ENCODE measurements around the gene PPP1R12C. TPM values are rescaled to one million over a fixed set of nuclear protein-coding genes. Genes with fewer than 3 reads are reported as not detected.

The PPP1R12C gene
- total RNA-seq, 1 experiment from 2014 or later, result 158 TPM

DNA sequence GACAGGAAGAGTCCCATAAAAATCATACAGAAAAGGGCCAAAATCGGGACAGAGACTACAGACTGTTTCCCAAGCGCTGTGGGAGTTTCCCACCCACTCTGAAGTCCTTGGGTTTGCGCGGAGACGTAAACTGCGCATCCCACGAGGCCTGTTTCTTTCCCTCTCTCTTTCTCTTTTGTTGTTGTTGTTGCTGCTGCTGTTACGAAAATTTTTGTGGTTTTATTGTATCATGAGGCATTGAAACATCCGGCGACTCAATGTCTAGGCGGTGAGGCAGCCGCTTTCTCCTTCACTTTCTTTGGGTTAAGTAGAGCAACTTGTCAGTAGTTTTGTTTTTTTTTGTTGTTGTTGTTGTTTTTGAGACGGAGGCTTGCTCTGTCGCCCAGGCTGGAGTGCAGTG is 1.6 kb upstream of the PPP1R12C start:
- no peaks in the 10 kb centered on the region; the same call in 1 of the 2 replicates for H3K36me3 ChIP-seq (ENCODE audit: control insufficient read depth, insufficient read depth, low read length)
- ATAC-seq (no peak), DNase-seq (ENCODE audit: low read depth, low spot score) (no peak)
- intact Hi-C loops (cut with micrococcal nuclease; ENCODE audit: unreplicated experiment), result no loop called here
- in situ Hi-C loops (cut with HindIII; ENCODE audit: low pct_unique_long_range_greater_than_20kb, low sequenced_read_pairs), result no loop called here
- H3K9me3 ChIP-seq (ENCODE audit: control insufficient read depth, insufficient read depth, low read depth, low read length), result no peaks in the 10 kb centered on the region
- peaks cover 23% of the 10 kb centered on the region for H3K4me1 ChIP-seq (ENCODE audit: control insufficient read depth, insufficient read depth, low read length)
- peak overlapping the region; percentile 90; the same call in 1 of the 2 replicates for H3K27ac ChIP-seq (ENCODE audit: low read length)
- ChIA-PET POLR2A (no interaction called here), CTCF (no interaction called here)
- no peaks in the 10 kb centered on the region for H3K27me3 ChIP-seq (ENCODE audit: control insufficient read depth, insufficient read depth, low read length)
- TF ChIP-seq SIN3A (IDR thresholded peaks at IDR 0.05; ENCODE audit: borderline replicate concordance, insufficient read depth, low read depth, low read length) (no peak), TCF7L2 (IDR thresholded peaks at IDR 0.05; ENCODE audit: low read depth, low read length) (no peak), POLR2AphosphoS5 (IDR thresholded peaks at IDR 0.05; ENCODE audit: low read depth, low read length) (no peak)
- TF ChIP-seq, protein P1, sequence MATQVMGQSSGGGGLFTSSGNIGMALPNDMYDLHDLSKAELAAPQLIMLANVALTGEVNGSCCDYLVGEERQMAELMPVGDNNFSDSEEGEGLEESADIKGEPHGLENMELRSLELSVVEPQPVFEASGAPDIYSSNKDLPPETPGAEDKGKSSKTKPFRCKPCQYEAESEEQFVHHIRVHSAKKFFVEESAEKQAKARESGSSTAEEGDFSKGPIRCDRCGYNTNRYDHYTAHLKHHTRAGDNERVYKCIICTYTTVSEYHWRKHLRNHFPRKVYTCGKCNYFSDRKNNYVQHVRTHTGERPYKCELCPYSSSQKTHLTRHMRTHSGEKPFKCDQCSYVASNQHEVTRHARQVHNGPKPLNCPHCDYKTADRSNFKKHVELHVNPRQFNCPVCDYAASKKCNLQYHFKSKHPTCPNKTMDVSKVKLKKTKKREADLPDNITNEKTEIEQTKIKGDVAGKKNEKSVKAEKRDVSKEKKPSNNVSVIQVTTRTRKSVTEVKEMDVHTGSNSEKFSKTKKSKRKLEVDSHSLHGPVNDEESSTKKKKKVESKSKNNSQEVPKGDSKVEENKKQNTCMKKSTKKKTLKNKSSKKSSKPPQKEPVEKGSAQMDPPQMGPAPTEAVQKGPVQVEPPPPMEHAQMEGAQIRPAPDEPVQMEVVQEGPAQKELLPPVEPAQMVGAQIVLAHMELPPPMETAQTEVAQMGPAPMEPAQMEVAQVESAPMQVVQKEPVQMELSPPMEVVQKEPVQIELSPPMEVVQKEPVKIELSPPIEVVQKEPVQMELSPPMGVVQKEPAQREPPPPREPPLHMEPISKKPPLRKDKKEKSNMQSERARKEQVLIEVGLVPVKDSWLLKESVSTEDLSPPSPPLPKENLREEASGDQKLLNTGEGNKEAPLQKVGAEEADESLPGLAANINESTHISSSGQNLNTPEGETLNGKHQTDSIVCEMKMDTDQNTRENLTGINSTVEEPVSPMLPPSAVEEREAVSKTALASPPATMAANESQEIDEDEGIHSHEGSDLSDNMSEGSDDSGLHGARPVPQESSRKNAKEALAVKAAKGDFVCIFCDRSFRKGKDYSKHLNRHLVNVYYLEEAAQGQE (IDR thresholded peaks at IDR 0.05; ENCODE audit: insufficient read depth in 1 of 2, low read depth in 2 of 2, low read length in 1 of 2), result no peak
- no TSS peak for BruUV-seq (replicated peaks)
- H3K4me3 ChIP-seq (ENCODE audit: low read depth in 2 of 2, low read length in 2 of 2), result no peak overlapping the region

DNA sequence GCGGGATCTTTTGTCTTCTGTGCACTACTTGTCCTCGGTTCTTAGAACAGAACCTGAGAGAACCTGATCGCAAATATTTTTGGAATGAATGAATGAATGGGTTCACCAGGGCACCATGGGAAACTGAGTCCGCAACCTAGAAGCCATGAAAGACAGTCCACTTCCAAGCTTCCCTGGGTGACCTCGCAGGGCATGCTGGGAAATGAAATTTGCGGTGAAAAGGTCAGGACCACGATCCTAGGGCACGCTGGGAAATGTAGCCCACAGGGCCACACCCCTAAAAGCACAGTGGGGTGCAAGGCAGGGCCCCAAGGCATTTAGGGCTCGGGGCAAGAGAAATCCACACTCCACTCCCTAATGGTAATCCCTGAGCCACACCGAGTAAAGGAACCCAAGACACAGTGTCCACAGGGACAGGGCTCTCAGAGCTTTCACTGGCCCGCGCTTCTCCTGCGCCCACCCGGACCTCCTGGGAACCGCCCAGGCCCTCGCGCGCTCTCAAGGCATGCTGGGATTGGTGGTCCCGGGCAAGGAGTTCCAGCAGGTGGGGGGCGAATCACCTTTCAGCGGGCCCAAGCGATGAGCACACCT is 1.1 kb upstream of the PPP1R12C start:
- H3K27me3 ChIP-seq (ENCODE audit: control insufficient read depth, insufficient read depth, low read length), result no peaks in the 10 kb centered on the region
- no peaks in the 10 kb centered on the region for H3K9me3 ChIP-seq (ENCODE audit: control insufficient read depth, insufficient read depth, low read depth, low read length)
- intact Hi-C loops (cut with micrococcal nuclease; ENCODE audit: unreplicated experiment) (no loop called here), in situ Hi-C loops (cut with HindIII; ENCODE audit: low pct_unique_long_range_greater_than_20kb, low sequenced_read_pairs) (no loop called here)
- DNase-seq (ENCODE audit: low read depth, low spot score) (no peak), ATAC-seq (no peak)
- POLR2A ChIA-PET, result interaction anchor here (0.6 to 0.7 kb wide), 2 partner anchors 42 to 157 kb away, joined by 3 to 11 read pairs; no protein-coding TSS in a partner anchor
- peak overlapping the region; percentile 62 to 81 for H3K4me3 ChIP-seq (ENCODE audit: low read depth in 2 of 2, low read length in 2 of 2)
- no peaks in the 10 kb centered on the region; the same call in 1 of the 2 replicates for H3K36me3 ChIP-seq (ENCODE audit: control insufficient read depth, insufficient read depth, low read length)
- no peak for TF ChIP-seq POLR2AphosphoS5 (IDR thresholded peaks at IDR 0.05; ENCODE audit: low read depth, low read length)
- peaks cover 28% of the 10 kb centered on the region for H3K4me1 ChIP-seq (ENCODE audit: control insufficient read depth, insufficient read depth, low read length)
- CTCF ChIA-PET, result no interaction called here
- no TSS peak for BruUV-seq (replicated peaks)
- H3K27ac ChIP-seq (ENCODE audit: low read length), result peak overlapping the region; percentile 90

DNA sequence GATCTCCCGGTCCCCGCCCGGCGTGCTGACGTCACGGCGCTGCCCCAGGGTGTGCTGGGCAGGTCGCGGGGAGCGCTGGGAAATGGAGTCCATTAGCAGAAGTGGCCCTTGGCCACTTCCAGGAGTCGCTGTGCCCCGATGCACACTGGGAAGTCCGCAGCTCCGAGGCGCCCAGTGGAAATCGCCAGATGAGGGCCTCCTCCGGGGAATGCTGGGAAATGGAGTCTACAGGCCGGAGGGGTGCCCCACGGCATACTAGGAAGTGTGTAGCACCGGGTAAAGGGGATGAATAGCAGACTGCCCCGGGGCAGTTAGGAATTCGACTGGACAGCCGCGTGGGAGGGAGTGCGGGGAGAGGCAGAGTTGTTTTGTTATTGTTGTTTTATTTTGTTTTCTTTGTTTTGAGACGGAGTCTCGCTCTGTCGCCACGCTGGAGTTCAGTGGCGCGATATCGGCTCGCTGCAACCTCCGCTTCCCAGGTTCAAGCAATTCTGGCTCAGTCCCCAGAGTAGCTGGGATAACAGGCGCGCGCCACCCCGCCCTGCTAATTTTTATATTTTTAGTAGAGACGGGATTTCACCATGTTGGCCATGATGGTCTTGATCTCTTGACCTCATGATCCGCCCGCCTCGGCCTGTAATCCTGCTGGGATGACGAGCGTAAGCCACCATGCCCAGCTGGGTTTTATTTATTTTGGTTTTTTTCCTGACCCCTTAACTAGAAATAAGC is 390 bp upstream of the PPP1R12C start:
- Histone ChIP-seq H3K36me3 (ENCODE audit: control insufficient read depth, insufficient read depth, low read length) (no peaks in the 10 kb centered on the region; the same call in 1 of the 2 replicates), H3K9me3 (ENCODE audit: control insufficient read depth, insufficient read depth, low read depth, low read length) (no peaks in the 10 kb centered on the region), H3K27me3 (ENCODE audit: control insufficient read depth, insufficient read depth, low read length) (no peaks in the 10 kb centered on the region), H3K27ac (ENCODE audit: low read length) (peak overlapping the region; percentile 90), H3K4me1 (ENCODE audit: control insufficient read depth, insufficient read depth, low read length) (peaks cover 34% of the 10 kb centered on the region), H3K4me3 (ENCODE audit: low read depth in 2 of 2, low read length in 2 of 2) (peak overlapping the region; percentile 62 to 81)
- TF ChIP-seq TCF7L2 (IDR thresholded peaks at IDR 0.05; ENCODE audit: low read depth, low read length) (no peak), POLR2AphosphoS5 (IDR thresholded peaks at IDR 0.05; ENCODE audit: low read depth, low read length) (peak; percentile 88), SIN3A (IDR thresholded peaks at IDR 0.05; ENCODE audit: borderline replicate concordance, insufficient read depth, low read depth, low read length) (no peak; the same call in 1 of the 2 replicates)
- TF ChIP-seq, protein P2, sequence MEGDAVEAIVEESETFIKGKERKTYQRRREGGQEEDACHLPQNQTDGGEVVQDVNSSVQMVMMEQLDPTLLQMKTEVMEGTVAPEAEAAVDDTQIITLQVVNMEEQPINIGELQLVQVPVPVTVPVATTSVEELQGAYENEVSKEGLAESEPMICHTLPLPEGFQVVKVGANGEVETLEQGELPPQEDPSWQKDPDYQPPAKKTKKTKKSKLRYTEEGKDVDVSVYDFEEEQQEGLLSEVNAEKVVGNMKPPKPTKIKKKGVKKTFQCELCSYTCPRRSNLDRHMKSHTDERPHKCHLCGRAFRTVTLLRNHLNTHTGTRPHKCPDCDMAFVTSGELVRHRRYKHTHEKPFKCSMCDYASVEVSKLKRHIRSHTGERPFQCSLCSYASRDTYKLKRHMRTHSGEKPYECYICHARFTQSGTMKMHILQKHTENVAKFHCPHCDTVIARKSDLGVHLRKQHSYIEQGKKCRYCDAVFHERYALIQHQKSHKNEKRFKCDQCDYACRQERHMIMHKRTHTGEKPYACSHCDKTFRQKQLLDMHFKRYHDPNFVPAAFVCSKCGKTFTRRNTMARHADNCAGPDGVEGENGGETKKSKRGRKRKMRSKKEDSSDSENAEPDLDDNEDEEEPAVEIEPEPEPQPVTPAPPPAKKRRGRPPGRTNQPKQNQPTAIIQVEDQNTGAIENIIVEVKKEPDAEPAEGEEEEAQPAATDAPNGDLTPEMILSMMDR (IDR thresholded peaks at IDR 0.05), result no peak
- TF ChIP-seq, protein P1 (IDR thresholded peaks at IDR 0.05; ENCODE audit: insufficient read depth in 1 of 2, low read depth in 2 of 2, low read length in 1 of 2), result peak in 1 of 2 experiments; percentile 61; a peak in 1 of 4 replicates
- ATAC-seq, result peak; percentile 96
- in situ Hi-C loops (cut with HindIII; ENCODE audit: low pct_unique_long_range_greater_than_20kb, low sequenced_read_pairs), result no loop called here
- DNase-seq (ENCODE audit: low read depth, low spot score), result peak; percentile 89
- ChIA-PET CTCF (no interaction called here), POLR2A (interaction anchor here (0.5 to 0.7 kb wide), 3 partner anchors 43 to 209 kb away, joined by 3 to 11 read pairs (median 4); no protein-coding TSS in a partner anchor)
- BruUV-seq (replicated peaks), result TSS peak; percentile 93
- intact Hi-C loops (cut with micrococcal nuclease; ENCODE audit: unreplicated experiment), result no loop called here
